BJ (cell line): ENCODE measurements around the gene NEURL2. TPM values are rescaled to one million over a fixed set of nuclear protein-coding genes. Genes with fewer than 3 reads are reported as not detected.

Experiments
- CTCF ChIA-PET: fragments of 350-600 bp; formaldehyde crosslinking; extraction: SDS; loops from one replicate; lab custom pipeline; 2021; ENCODE audit warnings: antibody characterized with exemption, inconsistent platforms; lab: Yijun Ruan, JAX
- POLR2A ChIA-PET: fragments of 300-600 bp; sonication (Branson Sonifier 250); formaldehyde crosslinking; extraction: SDS; loops from one replicate; lab custom pipeline; 2021; ENCODE audit warnings: antibody characterized with exemption; lab: Charles Lee
- DNase-seq: peaks from one replicate; pipeline ENCODE4 v3.0.0-alpha.2; 2011; ENCODE audit warnings: low read depth
- H3K27me3 ChIP-seq: 2 replicates; pipeline ENCODE4 v1.6.0; 2011; ENCODE audit warnings: low read length; ENCODE audit not compliant: control insufficient read depth, insufficient read depth
- H3K36me3 ChIP-seq: 2 replicates; pipeline ENCODE4 v1.5.1; 2011; ENCODE audit warnings: low read length; ENCODE audit not compliant: control insufficient read depth, insufficient read depth
- H3K4me3 ChIP-seq: 2 replicates; pipeline ENCODE4 v1.5.1; 2011; ENCODE audit warnings: low read depth, mild to moderate bottlenecking, control low read depth, low read length
- polyA plus RNA-seq: library from polyadenylated mRNA; depleted of rRNA; stranded (reverse); fragments of >200 nt; gene quantifications from 2 replicates; pipeline ENCODE4 v1.2.3, GENCODE V29; 2011
- TF ChIP-seq, protein P1 (sequence below): IDR thresholded peaks from 2 replicates; pipeline ENCODE4 v1.5.1; 2011; ENCODE audit warnings: low read depth, mild to moderate bottlenecking, control low read depth, inconsistent platforms, low read length, moderate library complexity; ENCODE audit not compliant: insufficient read depth

NEURL2 gene
- polyA plus RNA-seq, 1 experiment: 4.3 TPM

DNA sequence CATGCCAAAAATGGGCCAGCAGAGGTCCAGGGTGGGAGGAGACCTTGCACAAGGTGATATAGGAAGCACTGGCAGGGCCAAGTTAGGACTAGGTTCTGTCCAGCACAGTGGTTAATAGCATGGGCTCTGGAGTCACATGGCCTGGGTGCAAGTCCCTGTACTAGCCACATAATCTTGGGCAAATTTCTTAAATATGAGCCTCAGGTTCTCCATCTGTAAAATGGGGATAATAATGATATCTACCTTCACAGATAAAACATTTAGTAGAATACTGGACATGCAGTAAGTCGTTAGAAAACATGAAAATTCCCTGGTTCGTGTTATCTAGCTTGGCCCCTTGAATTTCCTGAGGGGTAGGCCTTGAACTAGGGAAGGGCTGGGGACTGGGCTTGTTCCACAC is 6.3 kb upstream of the NEURL2 start:
- CTCF ChIA-PET: no interaction called here

GRCh38 chr20:45896641-45897161 is 5.7 kb upstream of the NEURL2 start:
- CTCF ChIA-PET: interaction anchor here (0.8 to 0.9 kb wide), 3 partner anchors 9 to 37 kb away, joined by 3 read pairs; no protein-coding TSS in a partner anchor
- POLR2A ChIA-PET: interaction anchor here (0.7 kb wide), 1 partner anchor 12 kb away, joined by 9 read pairs; no protein-coding TSS in a partner anchor

More for the DNA sequence above, 6.3 kb upstream of the NEURL2 start:
- TF ChIP-seq, protein P1, sequence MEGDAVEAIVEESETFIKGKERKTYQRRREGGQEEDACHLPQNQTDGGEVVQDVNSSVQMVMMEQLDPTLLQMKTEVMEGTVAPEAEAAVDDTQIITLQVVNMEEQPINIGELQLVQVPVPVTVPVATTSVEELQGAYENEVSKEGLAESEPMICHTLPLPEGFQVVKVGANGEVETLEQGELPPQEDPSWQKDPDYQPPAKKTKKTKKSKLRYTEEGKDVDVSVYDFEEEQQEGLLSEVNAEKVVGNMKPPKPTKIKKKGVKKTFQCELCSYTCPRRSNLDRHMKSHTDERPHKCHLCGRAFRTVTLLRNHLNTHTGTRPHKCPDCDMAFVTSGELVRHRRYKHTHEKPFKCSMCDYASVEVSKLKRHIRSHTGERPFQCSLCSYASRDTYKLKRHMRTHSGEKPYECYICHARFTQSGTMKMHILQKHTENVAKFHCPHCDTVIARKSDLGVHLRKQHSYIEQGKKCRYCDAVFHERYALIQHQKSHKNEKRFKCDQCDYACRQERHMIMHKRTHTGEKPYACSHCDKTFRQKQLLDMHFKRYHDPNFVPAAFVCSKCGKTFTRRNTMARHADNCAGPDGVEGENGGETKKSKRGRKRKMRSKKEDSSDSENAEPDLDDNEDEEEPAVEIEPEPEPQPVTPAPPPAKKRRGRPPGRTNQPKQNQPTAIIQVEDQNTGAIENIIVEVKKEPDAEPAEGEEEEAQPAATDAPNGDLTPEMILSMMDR: no peak
- no peak for DNase-seq
- no peaks in the 10 kb centered on the region for H3K27me3 ChIP-seq
- POLR2A ChIA-PET: no interaction called here
- H3K4me3 ChIP-seq: no peak overlapping the region
- H3K36me3 ChIP-seq: peaks cover 24% of the 10 kb centered on the region

DNA sequence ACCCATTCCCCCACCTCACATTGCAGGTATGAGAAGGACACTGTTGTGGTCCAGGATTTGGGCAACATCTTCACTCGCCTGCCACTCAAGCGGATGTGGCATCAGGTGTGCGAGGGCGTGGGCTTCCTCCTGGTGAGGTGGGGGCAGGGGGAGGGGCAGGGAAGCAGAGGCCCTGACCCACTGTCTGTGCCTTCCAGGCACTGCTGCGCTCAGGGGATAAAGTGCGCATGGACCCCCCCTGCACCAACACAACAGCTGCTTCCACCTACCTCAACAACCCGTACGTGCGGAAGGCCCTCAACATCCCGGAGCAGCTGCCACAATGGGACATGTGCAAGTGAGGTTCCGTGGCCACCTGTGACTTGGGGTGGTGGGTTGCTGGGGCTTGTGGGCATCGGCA is 3.8 kb upstream of the NEURL2 start:
- no peak for DNase-seq
- H3K36me3 ChIP-seq: peaks cover 24% of the 10 kb centered on the region
- ChIA-PET CTCF (interaction anchor here (1.8 kb wide), 1 partner anchor 11 kb away, joined by 6 read pairs; no protein-coding TSS in a partner anchor), POLR2A (no interaction called here)
- no peaks in the 10 kb centered on the region for H3K27me3 ChIP-seq
- TF ChIP-seq, protein P1: no peak
- no peak overlapping the region for H3K4me3 ChIP-seq

More at GRCh38 chr20:45896641-45897161, 5.7 kb upstream of the NEURL2 start:
- no peak overlapping the region for H3K4me3 ChIP-seq
- no peak for DNase-seq
- no peaks in the 10 kb centered on the region for H3K27me3 ChIP-seq
- TF ChIP-seq, protein P1: no peak
- H3K36me3 ChIP-seq: peaks cover 24% of the 10 kb centered on the region

DNA sequence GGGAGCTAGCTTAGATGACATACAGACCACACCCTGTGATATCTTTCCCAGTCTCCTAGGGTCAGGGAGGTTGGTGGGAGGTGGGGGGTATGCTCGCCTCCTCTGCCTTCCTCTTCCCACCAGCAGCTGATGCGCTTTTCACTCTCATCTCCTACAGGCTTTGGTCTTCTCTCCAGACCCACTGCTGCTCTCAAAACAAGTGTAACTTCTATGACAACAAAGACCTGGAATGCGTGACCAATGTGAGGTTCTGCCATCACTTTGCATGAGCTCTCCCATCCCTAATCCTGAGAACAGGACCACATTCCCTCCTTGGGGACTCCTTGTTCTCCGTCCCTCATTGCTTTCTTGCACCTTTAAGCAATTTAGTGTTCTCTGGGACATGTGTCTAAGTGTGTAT is 2.8 kb upstream of the NEURL2 start:
- POLR2A ChIA-PET: no interaction called here
- H3K36me3 ChIP-seq: peaks cover 22% of the 10 kb centered on the region
- H3K27me3 ChIP-seq: no peaks in the 10 kb centered on the region
- H3K4me3 ChIP-seq: no peak overlapping the region
- TF ChIP-seq, protein P1: no peak
- DNase-seq: no peak
- CTCF ChIA-PET: interaction anchor here (1.8 kb wide), 1 partner anchor 12 kb away, joined by 6 read pairs; no protein-coding TSS in a partner anchor

DNA sequence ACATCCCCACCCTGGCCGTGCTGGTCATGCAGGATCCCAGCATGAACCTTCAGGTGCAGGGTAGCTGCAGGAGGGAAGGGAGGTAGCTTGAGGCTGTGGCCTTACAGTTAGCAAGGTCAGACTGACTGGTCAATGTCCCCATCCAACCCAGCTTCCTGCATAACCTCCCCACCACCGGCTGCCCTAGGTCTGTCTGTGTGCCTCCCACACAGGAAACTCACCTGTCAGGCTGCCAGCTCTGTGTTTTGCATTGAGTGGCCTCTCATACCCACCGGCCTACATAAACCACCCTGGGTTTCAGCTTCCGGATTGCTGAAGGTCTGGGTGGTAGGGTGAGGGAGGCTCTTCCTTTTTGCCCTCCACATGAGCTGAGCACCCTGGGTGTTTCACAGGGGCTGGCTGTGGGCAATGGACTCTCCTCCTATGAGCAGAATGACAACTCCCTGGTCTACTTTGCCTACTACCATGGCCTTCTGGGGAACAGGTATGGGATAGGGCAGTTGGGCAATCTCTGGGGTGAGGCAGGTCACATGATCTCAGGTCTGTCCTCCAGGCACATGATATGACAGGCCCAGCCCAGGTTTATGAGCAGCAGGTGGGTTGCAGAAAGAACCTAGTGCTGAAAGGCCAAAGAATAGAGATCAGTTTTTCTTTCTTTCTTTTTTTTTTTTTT is 2.0 kb upstream of the NEURL2 start:
- Histone ChIP-seq H3K4me3 (no peak overlapping the region), H3K36me3 (peaks cover 18% of the 10 kb centered on the region), H3K27me3 (no peaks in the 10 kb centered on the region)
- ChIA-PET POLR2A (no interaction called here), CTCF (interaction anchor here (0.6 to 3.4 kb wide), 8 partner anchors 10 to 76 kb away, joined by 3 to 12 read pairs (median 4); no protein-coding TSS in a partner anchor)
- no peak for DNase-seq
- TF ChIP-seq, protein P1: no peak
